ENCODE data around the gene MARCHF5. TPM values are rescaled to one million over a fixed set of nuclear protein-coding genes. Genes with fewer than 3 reads are reported as not detected.

Gene MARCHF5
- total RNA-seq, 1 experiment from 2014 or later: 66.2 TPM

GRCh38 chr10:92382631-92383030 lies 91.7 kb downstream of the MARCHF5 start:
- no peak for DNase-seq (ENCODE audit: low read depth, low spot score)
- CTCF ChIA-PET: interaction anchor here (0.6 kb wide), 1 partner anchor 241 kb away, joined by 7 read pairs; no protein-coding TSS in a partner anchor
- Histone ChIP-seq H3K36me3 (ENCODE audit: control insufficient read depth, insufficient read depth, low read length) (no peaks in the 10 kb centered on the region), H3K9me3 (ENCODE audit: control insufficient read depth, insufficient read depth, low read depth, low read length) (no peaks in the 10 kb centered on the region), H3K4me1 (ENCODE audit: control insufficient read depth, insufficient read depth, low read length) (no peaks in the 10 kb centered on the region), H3K27ac (ENCODE audit: low read length) (no peak overlapping the region), H3K4me3 (ENCODE audit: low read depth in 2 of 2, low read length in 2 of 2) (no peak overlapping the region), H3K27me3 (ENCODE audit: control insufficient read depth, insufficient read depth, low read length) (0 out of 2 replicates have a peak, but pooled peaks cover 2% of the 10 kb centered on the region)
- BruUV-seq (replicated peaks): no TSS peak
- in situ Hi-C loops (cut with HindIII; ENCODE audit: low pct_unique_long_range_greater_than_20kb, low sequenced_read_pairs) (no loop called here), intact Hi-C loops (cut with micrococcal nuclease; ENCODE audit: unreplicated experiment) (no loop called here)
- ATAC-seq: no peak
- POLR2A ChIA-PET: no interaction called here
- TF ChIP-seq REST (IDR thresholded peaks at IDR 0.05; ENCODE audit: insufficient read depth in 1 of 2, low read depth in 2 of 2, low read length in 1 of 2): no peak
- no peak for TF ChIP-seq TCF7L2 (IDR thresholded peaks at IDR 0.05; ENCODE audit: low read depth, low read length)
- no peak for TF ChIP-seq CTCF (IDR thresholded peaks at IDR 0.05)
- no peak for TF ChIP-seq SIN3A (IDR thresholded peaks at IDR 0.05; ENCODE audit: borderline replicate concordance, insufficient read depth, low read depth, low read length)
- no peak for TF ChIP-seq POLR2AphosphoS5 (IDR thresholded peaks at IDR 0.05; ENCODE audit: low read depth, low read length)

GRCh38 chr10:92384741-92385140 lies 93.8 kb downstream of the MARCHF5 start:
- in situ Hi-C loops (cut with HindIII; ENCODE audit: low pct_unique_long_range_greater_than_20kb, low sequenced_read_pairs) (no loop called here), intact Hi-C loops (cut with micrococcal nuclease; ENCODE audit: unreplicated experiment) (no loop called here)
- H3K9me3 ChIP-seq (ENCODE audit: control insufficient read depth, insufficient read depth, low read depth, low read length): no peaks in the 10 kb centered on the region
- no peaks in the 10 kb centered on the region for H3K4me1 ChIP-seq (ENCODE audit: control insufficient read depth, insufficient read depth, low read length)
- no peak overlapping the region for H3K4me3 ChIP-seq (ENCODE audit: low read depth in 2 of 2, low read length in 2 of 2)
- no peak overlapping the region for H3K27ac ChIP-seq (ENCODE audit: low read length)
- ChIA-PET POLR2A (no interaction called here), CTCF (no interaction called here)
- 0 out of 2 replicates have a peak, but pooled peaks cover 2% of the 10 kb centered on the region for H3K27me3 ChIP-seq (ENCODE audit: control insufficient read depth, insufficient read depth, low read length)
- ATAC-seq: no peak
- BruUV-seq (replicated peaks): no TSS peak
- TF ChIP-seq TCF7L2 (IDR thresholded peaks at IDR 0.05; ENCODE audit: low read depth, low read length) (no peak), SIN3A (IDR thresholded peaks at IDR 0.05; ENCODE audit: borderline replicate concordance, insufficient read depth, low read depth, low read length) (no peak), CTCF (IDR thresholded peaks at IDR 0.05) (no peak), POLR2AphosphoS5 (IDR thresholded peaks at IDR 0.05; ENCODE audit: low read depth, low read length) (no peak), REST (IDR thresholded peaks at IDR 0.05; ENCODE audit: insufficient read depth in 1 of 2, low read depth in 2 of 2, low read length in 1 of 2) (no peak)
- DNase-seq (ENCODE audit: low read depth, low spot score): no peak
- no peaks in the 10 kb centered on the region for H3K36me3 ChIP-seq (ENCODE audit: control insufficient read depth, insufficient read depth, low read length)
